ENCODE results near the gene BGLAP.

The BGLAP gene

GRCh38 chr1:156238248-156238647 is 3.7 kb upstream of the BGLAP start:
- no peak for TF ChIP-seq CTCF (IDR thresholded peaks at IDR 0.05; ENCODE audit: low read depth, low read length)

GRCh38 chr1:156241311-156241811 is 623 bp upstream of the BGLAP start:
- TF ChIP-seq CTCF (IDR thresholded peaks at IDR 0.05; ENCODE audit: low read depth, low read length), result no peak

More at GRCh38 chr1:156238248-156238647, 3.7 kb upstream of the BGLAP start:
- no peak for DNase-seq (ENCODE audit: extremely low read depth, low read depth)

GRCh38 chr1:156242738-156243137 is 754 bp downstream of the BGLAP start:
- no peak for DNase-seq (ENCODE audit: extremely low read depth, low read depth)
- no peak for TF ChIP-seq CTCF (IDR thresholded peaks at IDR 0.05; ENCODE audit: low read depth, low read length)

More at GRCh38 chr1:156241311-156241811, 623 bp upstream of the BGLAP start:
- DNase-seq (ENCODE audit: extremely low read depth, low read depth), result no peak

- no peak for DNase-seq (ENCODE audit: extremely low read depth, low read depth)
- no peak for TF ChIP-seq CTCF (IDR thresholded peaks at IDR 0.05; ENCODE audit: low read depth, low read length)
Observed at GRCh38 chr1:156244126-156244525, 2.1 kb downstream of the BGLAP start.

- no peak for DNase-seq (ENCODE audit: extremely low read depth, low read depth)
- no peak for TF ChIP-seq CTCF (IDR thresholded peaks at IDR 0.05; ENCODE audit: low read depth, low read length)
Observed at GRCh38 chr1:156244712-156245111, 2.7 kb downstream of the BGLAP start.

GRCh38 chr1:156245451-156246232 is 3.7 kb downstream of the BGLAP start:
- DNase-seq (ENCODE audit: extremely low read depth, low read depth), result no peak
- TF ChIP-seq CTCF (IDR thresholded peaks at IDR 0.05; ENCODE audit: low read depth, low read length), result no peak

- no peak for TF ChIP-seq CTCF (IDR thresholded peaks at IDR 0.05; ENCODE audit: low read depth, low read length)
- DNase-seq (ENCODE audit: extremely low read depth, low read depth), result no peak
Observed at GRCh38 chr1:156246241-156246780, 4.3 kb downstream of the BGLAP start.
